ENCODE data around the gene SCAI.
"Not testable (repeated sequence)": the region's sequence is repeated elsewhere in the genome, so short reads cannot be mapped to it uniquely, and the experiment has no call there.

SCAI gene

DNA sequence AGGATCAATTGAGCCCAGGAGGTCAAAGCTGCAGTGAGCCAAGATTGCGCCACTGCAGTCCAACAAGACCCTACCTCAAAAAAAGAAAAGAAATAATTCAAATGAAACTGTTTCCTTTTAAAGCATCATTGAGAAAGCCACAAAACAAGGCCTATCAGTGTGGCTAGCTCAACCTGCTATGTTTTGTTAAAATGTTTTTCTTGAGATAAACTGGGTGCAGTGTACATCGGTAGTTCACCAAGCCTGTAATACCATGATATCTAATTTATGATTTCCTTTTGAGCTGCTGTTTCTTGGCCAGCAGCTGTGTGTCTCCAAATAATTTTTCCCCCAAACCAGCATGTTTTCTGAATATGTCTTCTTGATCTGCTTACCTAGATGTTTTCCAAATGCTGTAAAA is 105.2 kb downstream of the SCAI start:
- no peak for DNase-seq (ENCODE audit: low spot score)
- TF ChIP-seq, protein P1, sequence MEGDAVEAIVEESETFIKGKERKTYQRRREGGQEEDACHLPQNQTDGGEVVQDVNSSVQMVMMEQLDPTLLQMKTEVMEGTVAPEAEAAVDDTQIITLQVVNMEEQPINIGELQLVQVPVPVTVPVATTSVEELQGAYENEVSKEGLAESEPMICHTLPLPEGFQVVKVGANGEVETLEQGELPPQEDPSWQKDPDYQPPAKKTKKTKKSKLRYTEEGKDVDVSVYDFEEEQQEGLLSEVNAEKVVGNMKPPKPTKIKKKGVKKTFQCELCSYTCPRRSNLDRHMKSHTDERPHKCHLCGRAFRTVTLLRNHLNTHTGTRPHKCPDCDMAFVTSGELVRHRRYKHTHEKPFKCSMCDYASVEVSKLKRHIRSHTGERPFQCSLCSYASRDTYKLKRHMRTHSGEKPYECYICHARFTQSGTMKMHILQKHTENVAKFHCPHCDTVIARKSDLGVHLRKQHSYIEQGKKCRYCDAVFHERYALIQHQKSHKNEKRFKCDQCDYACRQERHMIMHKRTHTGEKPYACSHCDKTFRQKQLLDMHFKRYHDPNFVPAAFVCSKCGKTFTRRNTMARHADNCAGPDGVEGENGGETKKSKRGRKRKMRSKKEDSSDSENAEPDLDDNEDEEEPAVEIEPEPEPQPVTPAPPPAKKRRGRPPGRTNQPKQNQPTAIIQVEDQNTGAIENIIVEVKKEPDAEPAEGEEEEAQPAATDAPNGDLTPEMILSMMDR (conservative IDR thresholded peaks at IDR 0.05; ENCODE audit: low read depth) = no peak
- H3K27ac ChIP-seq = no peak overlapping the region
- POLR2A ChIA-PET (ENCODE audit: low non-redundant PET) = no interaction called here
- CTCF ChIA-PET = no interaction called here

DNA sequence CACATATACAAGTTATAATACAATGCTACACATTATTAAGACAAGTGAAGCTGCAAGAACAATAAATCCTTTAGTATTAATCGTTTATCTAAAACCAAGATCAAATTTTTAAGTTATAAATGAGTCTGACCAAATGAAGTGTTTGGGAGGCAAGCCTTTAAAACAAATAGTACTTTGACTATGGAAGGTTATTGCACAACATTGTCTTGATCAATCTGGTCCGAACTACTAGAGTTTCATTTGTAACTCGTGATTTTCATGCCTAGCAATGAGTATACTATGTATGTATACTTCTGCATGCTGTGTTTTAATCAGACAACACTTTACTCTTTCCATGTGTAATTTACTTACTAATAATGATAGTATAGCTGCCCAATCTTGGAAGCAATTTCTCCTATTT is 115.3 kb downstream of the SCAI start:
- no peak overlapping the region for H3K27ac ChIP-seq
- no peak for DNase-seq (ENCODE audit: low spot score)
- CTCF ChIA-PET = no interaction called here
- TF ChIP-seq, protein P1 (conservative IDR thresholded peaks at IDR 0.05; ENCODE audit: low read depth) = no peak
- POLR2A ChIA-PET (ENCODE audit: low non-redundant PET) = no interaction called here

DNA sequence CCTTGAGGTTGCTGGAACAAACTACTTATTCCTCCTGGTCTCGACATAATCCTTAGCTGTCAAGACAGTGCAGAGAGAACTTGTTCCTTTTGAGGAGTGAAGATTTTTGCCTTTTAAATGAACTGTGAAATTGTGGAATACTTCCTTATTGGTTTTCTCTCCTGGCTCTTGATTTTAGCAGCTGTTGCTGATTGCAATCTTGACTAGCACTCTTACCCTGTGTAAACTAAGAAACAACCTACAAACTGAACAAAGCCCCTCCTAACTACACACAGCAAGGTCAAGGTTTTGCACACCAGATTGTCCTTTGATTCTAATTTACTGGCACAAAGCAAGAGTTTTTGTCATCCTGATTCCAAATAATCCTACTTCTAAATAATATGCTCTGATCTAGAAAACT is 118.4 kb downstream of the SCAI start:
- DNase-seq (ENCODE audit: low spot score) = no peak
- TF ChIP-seq, protein P1 (conservative IDR thresholded peaks at IDR 0.05; ENCODE audit: low read depth) = no peak
- POLR2A ChIA-PET (ENCODE audit: low non-redundant PET) = no interaction called here
- no peak overlapping the region for H3K27ac ChIP-seq
- CTCF ChIA-PET = interaction anchor here (0.5 kb wide), 1 partner anchor 26 kb away, joined by 4 read pairs; no protein-coding TSS in a partner anchor

DNA sequence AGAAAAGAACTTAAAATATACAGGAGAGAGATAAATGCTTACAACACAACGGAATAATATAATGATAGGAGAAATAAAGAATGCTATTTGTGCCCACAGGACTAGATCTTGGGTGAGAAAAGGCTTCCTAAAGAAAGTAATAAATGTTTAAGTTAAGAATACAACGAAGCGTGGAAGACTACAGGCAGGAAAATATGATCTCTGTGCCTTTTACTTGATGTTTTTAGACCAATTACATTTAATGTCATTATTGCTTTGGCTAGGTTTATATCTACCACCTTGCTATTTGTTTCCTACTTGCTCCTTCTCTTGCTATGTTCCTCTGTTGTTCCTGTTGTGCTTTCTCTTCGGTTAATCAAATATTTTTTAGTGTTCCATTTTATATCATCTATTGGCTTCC is 122.3 kb downstream of the SCAI start:
- POLR2A ChIA-PET (ENCODE audit: low non-redundant PET) = no interaction called here
- CTCF ChIA-PET = no interaction called here

DNA sequence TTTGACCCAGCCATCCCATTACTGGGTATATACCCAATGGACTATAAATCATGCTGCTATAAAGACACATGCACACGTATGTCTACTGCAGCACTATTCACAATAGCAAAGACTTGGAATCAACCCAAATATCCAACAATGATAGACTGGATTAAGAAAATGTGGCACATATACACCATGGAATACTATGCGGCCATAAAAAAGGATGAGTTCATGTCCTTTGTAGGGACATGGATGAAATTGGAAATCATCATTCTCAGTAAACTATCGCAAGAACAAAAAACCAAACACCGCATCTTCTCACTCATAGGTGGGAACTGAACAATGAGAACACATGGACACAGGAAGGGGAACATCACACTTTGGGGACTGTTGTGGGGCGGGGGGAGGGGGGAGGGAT is 127.7 kb downstream of the SCAI start:
- H3K27ac ChIP-seq; DNase-seq (ENCODE audit: low spot score); CTCF ChIA-PET; POLR2A ChIA-PET (ENCODE audit: low non-redundant PET): not testable (repeated sequence)

More for the DNA sequence above, 122.3 kb downstream of the SCAI start:
- H3K27ac ChIP-seq = no peak overlapping the region
- no peak for DNase-seq (ENCODE audit: low spot score)
- TF ChIP-seq, protein P1 (conservative IDR thresholded peaks at IDR 0.05; ENCODE audit: low read depth) = no peak

DNA sequence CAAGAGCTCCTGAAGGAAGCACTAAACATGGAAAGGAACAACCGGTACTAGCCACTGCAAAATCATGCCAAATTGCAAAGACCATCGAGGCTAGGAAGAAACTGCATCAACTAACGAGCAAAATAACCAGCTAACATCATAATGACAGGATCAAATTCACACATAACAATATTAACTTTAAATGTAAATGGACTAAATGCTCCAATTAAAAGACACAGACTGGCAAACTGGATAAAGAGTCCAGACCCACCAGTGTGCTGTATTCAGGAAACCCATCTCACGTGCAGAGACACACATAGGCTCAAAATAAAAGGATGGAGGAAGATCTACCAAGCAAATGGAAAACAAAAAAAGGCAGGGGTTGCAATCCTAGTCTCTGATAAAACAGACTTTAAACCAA is 131.3 kb downstream of the SCAI start:
- POLR2A ChIA-PET (ENCODE audit: low non-redundant PET); CTCF ChIA-PET; DNase-seq (ENCODE audit: low spot score); H3K27ac ChIP-seq: not testable (repeated sequence)

DNA sequence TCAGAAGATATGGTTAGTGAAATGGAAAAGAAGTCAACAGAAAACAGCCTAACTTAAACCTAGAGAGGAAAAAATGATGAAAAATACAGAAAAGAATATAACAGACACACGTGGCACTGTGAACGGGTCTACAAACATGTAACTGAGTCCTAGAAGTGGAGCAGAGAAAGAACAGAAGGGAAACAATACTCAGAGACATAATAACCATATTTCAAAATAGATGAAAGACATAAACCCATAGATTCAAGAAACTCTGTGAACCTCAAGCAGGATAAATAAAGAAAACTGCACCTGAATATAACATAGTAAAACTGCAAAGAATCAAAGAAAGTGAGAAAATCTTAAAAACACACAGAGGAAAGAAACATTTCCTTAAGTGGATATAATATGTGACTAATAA is 134.7 kb downstream of the SCAI start:
- CTCF ChIA-PET = no interaction called here
- no peak overlapping the region for H3K27ac ChIP-seq
- no peak for DNase-seq (ENCODE audit: low spot score)
- TF ChIP-seq, protein P1 (conservative IDR thresholded peaks at IDR 0.05; ENCODE audit: low read depth) = no peak
- POLR2A ChIA-PET (ENCODE audit: low non-redundant PET) = no interaction called here

DNA sequence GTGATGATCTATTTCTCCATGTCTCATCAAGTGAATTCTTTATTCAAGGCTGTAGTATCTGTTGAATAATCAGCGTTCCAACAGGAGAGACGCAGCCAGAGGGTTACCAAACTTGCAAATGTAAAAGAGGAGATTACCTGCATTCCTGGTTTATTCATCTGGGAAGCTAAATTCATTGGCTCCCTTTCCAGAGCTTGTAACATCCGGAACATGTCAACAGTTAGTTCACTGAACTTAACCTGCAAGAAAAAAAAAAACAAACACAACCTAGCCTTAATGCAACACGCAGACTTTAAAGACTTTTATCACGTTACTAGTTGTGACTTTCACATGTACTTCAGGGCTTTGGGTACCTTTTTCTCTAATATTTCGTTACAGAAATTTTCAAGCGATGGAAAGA is 140.0 kb downstream of the SCAI start:
- no peak overlapping the region for H3K27ac ChIP-seq
- CTCF ChIA-PET = no interaction called here
- POLR2A ChIA-PET (ENCODE audit: low non-redundant PET) = no interaction called here
- TF ChIP-seq, protein P1 (conservative IDR thresholded peaks at IDR 0.05; ENCODE audit: low read depth) = no peak
- DNase-seq (ENCODE audit: low spot score) = no peak
